ENCODE measurements around the gene TAL1.

DNA sequence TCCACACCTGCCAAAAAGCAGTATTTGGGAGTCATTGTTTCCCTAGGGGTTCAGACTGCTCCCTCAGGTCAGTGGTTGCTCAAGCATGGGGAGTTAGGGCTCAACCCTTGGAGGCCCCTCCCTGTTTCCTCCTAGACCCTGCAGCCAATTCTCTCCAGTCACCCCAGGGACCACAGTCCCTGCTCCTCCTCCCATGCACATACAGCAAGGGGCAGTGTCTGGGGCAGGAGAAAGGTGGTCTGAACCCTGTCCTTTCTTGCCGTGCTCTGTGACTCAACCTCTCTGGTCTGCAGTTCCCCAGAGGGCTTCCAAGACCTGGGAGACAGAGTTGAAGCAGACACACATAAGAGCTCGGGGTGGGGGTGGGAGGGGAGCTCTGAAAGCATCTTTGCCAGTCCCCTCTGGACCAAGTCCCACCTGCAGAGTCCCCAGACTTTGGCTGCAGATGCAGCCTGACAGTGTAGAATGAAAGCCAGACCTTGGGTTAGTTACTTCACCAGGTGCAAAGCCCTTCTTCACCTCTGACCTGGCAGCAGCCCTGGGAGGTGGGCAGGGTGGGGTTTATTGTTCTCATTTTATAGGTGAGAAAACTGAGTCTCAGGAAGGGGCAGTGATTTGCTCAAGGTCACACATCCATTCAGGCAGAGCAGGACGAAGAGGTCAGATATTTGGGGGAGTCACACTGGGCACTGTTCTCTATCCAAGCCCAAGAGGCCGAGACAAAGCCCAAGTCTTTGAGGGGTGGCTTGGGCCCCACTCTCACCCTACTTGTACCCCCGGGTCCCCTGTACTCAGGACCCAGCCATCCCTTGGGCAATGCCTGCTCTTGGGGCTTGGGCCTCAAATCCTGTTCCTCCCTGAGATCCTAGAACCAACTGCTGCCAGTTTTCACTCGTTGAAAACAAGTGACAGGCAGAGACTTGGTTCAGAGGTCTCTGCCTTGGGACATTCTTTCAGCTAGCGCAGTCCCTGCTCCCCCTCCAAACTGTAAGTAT, 42.9 kb downstream of the TAL1 start:
- TF ChIP-seq CTCF (conservative IDR thresholded peaks at IDR 0.05; ENCODE audit: low read depth in 2 of 2) = no peak
- no peak for TF ChIP-seq EZH2phosphoT487 (IDR thresholded peaks at IDR 0.05; ENCODE audit: unreplicated experiment)
- no peak for TF ChIP-seq EZH2 (IDR thresholded peaks at IDR 0.05; ENCODE audit: low read depth, unreplicated experiment)
- TF ChIP-seq POLR2AphosphoS5 (IDR thresholded peaks at IDR 0.05; ENCODE audit: low read depth) = no peak
- TF ChIP-seq JUNB (IDR thresholded peaks at IDR 0.05; ENCODE audit: unreplicated experiment) = no peak
- TF ChIP-seq REST (IDR thresholded peaks at IDR 0.05; ENCODE audit: unreplicated experiment) = no peak
- TF ChIP-seq, protein P1, sequence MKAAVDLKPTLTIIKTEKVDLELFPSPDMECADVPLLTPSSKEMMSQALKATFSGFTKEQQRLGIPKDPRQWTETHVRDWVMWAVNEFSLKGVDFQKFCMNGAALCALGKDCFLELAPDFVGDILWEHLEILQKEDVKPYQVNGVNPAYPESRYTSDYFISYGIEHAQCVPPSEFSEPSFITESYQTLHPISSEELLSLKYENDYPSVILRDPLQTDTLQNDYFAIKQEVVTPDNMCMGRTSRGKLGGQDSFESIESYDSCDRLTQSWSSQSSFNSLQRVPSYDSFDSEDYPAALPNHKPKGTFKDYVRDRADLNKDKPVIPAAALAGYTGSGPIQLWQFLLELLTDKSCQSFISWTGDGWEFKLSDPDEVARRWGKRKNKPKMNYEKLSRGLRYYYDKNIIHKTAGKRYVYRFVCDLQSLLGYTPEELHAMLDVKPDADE (IDR thresholded peaks at IDR 0.05) = no peak
- TF ChIP-seq NANOG (IDR thresholded peaks at IDR 0.05; ENCODE audit: borderline replicate concordance) = no peak
- no peak for TF ChIP-seq CREB1 (CRISPR knock-in tag; IDR thresholded peaks at IDR 0.05; ENCODE audit: low read depth)
